Left ventricle myocardium inferior (tissue), 1 donor: Measurements from ENCODE around the gene IL1RL2. TPM values are rescaled to one million over a fixed set of nuclear protein-coding genes. Genes with fewer than 3 reads are reported as not detected.

Source experiments
- DNase-seq: peaks from one replicate; pipeline ENCODE4 v3.0.0-alpha.2; 2020
- H3K27ac ChIP-seq: fragments of 200-600 bp; replicated peaks from 2 replicates; pipeline ENCODE4 v1.8.0; 2021
- H3K27me3 ChIP-seq: fragments of 200-600 bp; 2 replicates; pipeline ENCODE4 v1.8.0; 2021; ENCODE audit warnings: low read depth
- H3K36me3 ChIP-seq: fragments of 200-600 bp; 2 replicates; pipeline ENCODE4 v1.8.0; 2021
- H3K4me1 ChIP-seq: fragments of 200-600 bp; 2 replicates; pipeline ENCODE4 v1.8.0; 2021
- H3K4me3 ChIP-seq: fragments of 200-600 bp; 2 replicates; pipeline ENCODE4 v1.8.0; 2021; ENCODE audit warnings: mild to moderate bottlenecking, moderate library complexity
- H3K9me3 ChIP-seq: fragments of 200-600 bp; replicated peaks from 2 replicates; pipeline ENCODE4 v1.8.0; 2021
- CTCF ChIP-seq: fragments of 200-600 bp; IDR thresholded peaks from 2 replicates; pipeline ENCODE4 v1.8.0; 2021; ENCODE audit warnings: antibody characterized with exemption, mild to moderate bottlenecking, borderline replicate concordance
- intact Hi-C: fragments of 100-400 bp; cut with micrococcal nuclease; formaldehyde crosslinking; loops from one replicate; pipeline ENCODE4 v1.11.0; 2022
- total RNA-seq: library from RNA; stranded (reverse); fragmentation: NEBNext Ultra II Directional; extraction: Animal tissue kit (Norgen Biotek cat#: 25700); gene quantifications from one replicate; pipeline ENCODE4 v1.2.1, GENCODE V29; 2021
- donor health status: DM: no; HTN: yes; CAD: no; lungs with severe emphysema.

The IL1RL2 gene
- total RNA-seq, 1 donor from 2014 or later, result 0.30 TPM

GRCh38 chr2:102266204-102266603, 79.4 kb downstream of the IL1RL2 start:
- H3K27me3 ChIP-seq, result peaks cover 20% of the 10 kb centered on the region
- TF ChIP-seq CTCF, result no peak
- no peaks in the 10 kb centered on the region for H3K9me3 ChIP-seq
- no peaks in the 10 kb centered on the region for H3K36me3 ChIP-seq
- intact Hi-C loops, result no loop called here
- H3K27ac ChIP-seq, result peak overlapping the region; percentile 44
- DNase-seq, result peak; percentile 30
- peaks cover 9% of the 10 kb centered on the region for H3K4me1 ChIP-seq
- no peak overlapping the region for H3K4me3 ChIP-seq

GRCh38 chr2:102267774-102268173, 81.0 kb downstream of the IL1RL2 start:
- H3K4me1 ChIP-seq, result peaks cover 9% of the 10 kb centered on the region
- no peak for DNase-seq
- intact Hi-C loops, result no loop called here
- H3K27ac ChIP-seq, result no peak overlapping the region
- no peak for TF ChIP-seq CTCF
- no peak overlapping the region for H3K4me3 ChIP-seq
- H3K27me3 ChIP-seq, result peaks cover 21% of the 10 kb centered on the region
- H3K36me3 ChIP-seq, result no peaks in the 10 kb centered on the region
- no peaks in the 10 kb centered on the region for H3K9me3 ChIP-seq

GRCh38 chr2:102268510-102269199, 81.8 kb downstream of the IL1RL2 start:
- no peak for TF ChIP-seq CTCF
- Histone ChIP-seq H3K36me3 (no peaks in the 10 kb centered on the region), H3K27ac (peak overlapping the region; percentile 44), H3K4me1 (peaks cover 9% of the 10 kb centered on the region), H3K27me3 (peaks cover 21% of the 10 kb centered on the region), H3K4me3 (no peak overlapping the region), H3K9me3 (no peaks in the 10 kb centered on the region)
- no peak for DNase-seq
- intact Hi-C loops, result no loop called here

GRCh38 chr2:102269200-102269524, 82.3 kb downstream of the IL1RL2 start:
- intact Hi-C loops, result no loop called here
- no peak overlapping the region for H3K4me3 ChIP-seq
- no peaks in the 10 kb centered on the region for H3K9me3 ChIP-seq
- TF ChIP-seq CTCF, result no peak
- H3K27me3 ChIP-seq, result peaks cover 21% of the 10 kb centered on the region
- H3K36me3 ChIP-seq, result no peaks in the 10 kb centered on the region
- peaks cover 9% of the 10 kb centered on the region for H3K4me1 ChIP-seq
- DNase-seq, result no peak
- peak overlapping the region; percentile 44 for H3K27ac ChIP-seq

- Histone ChIP-seq H3K4me1 (peaks cover 6% of the 10 kb centered on the region), H3K4me3 (no peak overlapping the region), H3K36me3 (no peaks in the 10 kb centered on the region), H3K27me3 (peaks cover 27% of the 10 kb centered on the region), H3K27ac (no peak overlapping the region), H3K9me3 (peaks cover 9% of the 10 kb centered on the region)
- no peak for DNase-seq
- TF ChIP-seq CTCF, result no peak
- intact Hi-C loops, result no loop called here
Observed at GRCh38 chr2:102271844-102272243, 85.0 kb downstream of the IL1RL2 start.
